ENCODE measurements around the gene ALCAM. TPM values are rescaled to one million over a fixed set of nuclear protein-coding genes. Genes with fewer than 3 reads are reported as not detected.

The ALCAM gene
- total RNA-seq, 1 donor from 2014 or later: 54.4 TPM

DNA sequence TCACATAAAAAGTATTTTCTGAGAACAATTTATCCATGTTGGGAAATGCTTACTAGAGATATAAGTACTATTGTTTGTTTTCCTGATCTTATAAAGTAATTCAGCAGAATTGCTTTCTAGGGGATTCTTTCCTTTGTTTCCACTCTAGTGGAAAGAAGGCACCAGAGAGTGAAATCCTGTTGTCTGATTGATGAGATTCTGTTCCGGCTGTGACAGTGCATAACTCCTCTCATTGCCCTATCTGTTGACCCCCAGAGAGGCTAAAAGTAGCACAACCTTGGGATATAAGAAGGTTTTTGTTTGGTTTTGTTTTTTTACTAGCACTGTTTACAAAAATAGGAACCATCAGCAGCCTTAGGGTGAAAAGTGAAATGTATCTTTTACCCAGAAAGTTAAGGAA is 114.1 kb downstream of the ALCAM start:
- Histone ChIP-seq H2AFZ (replicated peaks) (no peak overlapping the region), H3K4me2 (peak overlapping the region; percentile 29), H3K4me1 (peaks cover 24% of the 10 kb centered on the region), H3K36me3 (no peaks in the 10 kb centered on the region), H4K20me1 (ENCODE audit: low read depth) (no peaks in the 10 kb centered on the region), H3K9me3 (ENCODE audit: low read depth) (no peaks in the 10 kb centered on the region), H3K79me2 (ENCODE audit: low read depth) (peaks cover 5% of the 10 kb centered on the region), H3K4me3 (no peak overlapping the region), H3K27ac (peak overlapping the region; percentile 8), H3K9ac (no peak overlapping the region), H3F3A (ENCODE audit: low read depth) (no peaks in the 10 kb centered on the region), H3K27me3 (no peaks in the 10 kb centered on the region)
- DNase-seq (ENCODE audit: low spot score): peak; percentile 51
- Mint-ChIP-seq H3K9me3 (peaks cover 12% of the 10 kb centered on the region), H3K27me3 (ENCODE audit: insufficient read depth, low read depth) (no peaks in the 10 kb centered on the region), H3K36me3 (peaks cover 5% of the 10 kb centered on the region), H3K27ac (peak overlapping the region; percentile 66), H3K4me3 (no peak overlapping the region), H3K4me1 (peaks cover 13% of the 10 kb centered on the region)
- TF ChIP-seq, protein P1, sequence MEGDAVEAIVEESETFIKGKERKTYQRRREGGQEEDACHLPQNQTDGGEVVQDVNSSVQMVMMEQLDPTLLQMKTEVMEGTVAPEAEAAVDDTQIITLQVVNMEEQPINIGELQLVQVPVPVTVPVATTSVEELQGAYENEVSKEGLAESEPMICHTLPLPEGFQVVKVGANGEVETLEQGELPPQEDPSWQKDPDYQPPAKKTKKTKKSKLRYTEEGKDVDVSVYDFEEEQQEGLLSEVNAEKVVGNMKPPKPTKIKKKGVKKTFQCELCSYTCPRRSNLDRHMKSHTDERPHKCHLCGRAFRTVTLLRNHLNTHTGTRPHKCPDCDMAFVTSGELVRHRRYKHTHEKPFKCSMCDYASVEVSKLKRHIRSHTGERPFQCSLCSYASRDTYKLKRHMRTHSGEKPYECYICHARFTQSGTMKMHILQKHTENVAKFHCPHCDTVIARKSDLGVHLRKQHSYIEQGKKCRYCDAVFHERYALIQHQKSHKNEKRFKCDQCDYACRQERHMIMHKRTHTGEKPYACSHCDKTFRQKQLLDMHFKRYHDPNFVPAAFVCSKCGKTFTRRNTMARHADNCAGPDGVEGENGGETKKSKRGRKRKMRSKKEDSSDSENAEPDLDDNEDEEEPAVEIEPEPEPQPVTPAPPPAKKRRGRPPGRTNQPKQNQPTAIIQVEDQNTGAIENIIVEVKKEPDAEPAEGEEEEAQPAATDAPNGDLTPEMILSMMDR (IDR thresholded peaks at IDR 0.05): no peak

DNA sequence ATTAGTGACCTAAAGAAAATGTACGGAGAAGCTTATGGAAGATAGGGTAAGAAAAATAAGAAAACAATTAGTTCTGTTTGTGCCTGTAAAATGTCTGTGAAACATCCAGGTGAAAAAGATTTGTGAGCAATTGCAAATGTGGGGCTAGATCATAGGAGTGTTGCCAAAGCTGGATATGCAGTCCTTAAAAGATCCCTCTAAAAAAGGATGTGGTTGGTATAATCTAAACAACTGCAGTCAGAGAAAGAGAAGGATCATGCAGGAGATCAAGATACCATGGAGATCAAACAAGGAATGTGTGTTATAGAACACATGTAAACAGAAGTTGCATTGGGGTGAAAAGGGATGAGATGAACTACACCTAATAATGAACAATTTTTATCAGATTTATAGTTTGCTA is 116.8 kb downstream of the ALCAM start:
- H3K4me2 ChIP-seq: no peak overlapping the region
- Mint-ChIP-seq H3K27ac (no peak overlapping the region), H3K27me3 (ENCODE audit: insufficient read depth, low read depth) (no peaks in the 10 kb centered on the region), H3K4me3 (no peak overlapping the region), H3K36me3 (peaks cover 6% of the 10 kb centered on the region), H3K4me1 (peaks cover 13% of the 10 kb centered on the region), H3K9me3 (peaks cover 7% of the 10 kb centered on the region)
- peaks cover 5% of the 10 kb centered on the region for H3K79me2 ChIP-seq (ENCODE audit: low read depth)
- H3F3A ChIP-seq (ENCODE audit: low read depth): no peaks in the 10 kb centered on the region
- no peaks in the 10 kb centered on the region for H4K20me1 ChIP-seq (ENCODE audit: low read depth)
- peaks cover 24% of the 10 kb centered on the region for H3K4me1 ChIP-seq
- H3K27ac ChIP-seq: no peak overlapping the region
- H3K4me3 ChIP-seq: no peak overlapping the region
- TF ChIP-seq EZH2phosphoT487 (IDR thresholded peaks at IDR 0.05) (no peak), EZH2 (IDR thresholded peaks at IDR 0.05) (no peak)
- TF ChIP-seq, protein P1 (IDR thresholded peaks at IDR 0.05): no peak
- H3K9ac ChIP-seq: no peak overlapping the region
- H3K9me3 ChIP-seq (ENCODE audit: low read depth): no peaks in the 10 kb centered on the region
- no peak overlapping the region for H2AFZ ChIP-seq (replicated peaks)
- H3K36me3 ChIP-seq: no peaks in the 10 kb centered on the region
- no peak for DNase-seq (ENCODE audit: low spot score)
- no peaks in the 10 kb centered on the region for H3K27me3 ChIP-seq

DNA sequence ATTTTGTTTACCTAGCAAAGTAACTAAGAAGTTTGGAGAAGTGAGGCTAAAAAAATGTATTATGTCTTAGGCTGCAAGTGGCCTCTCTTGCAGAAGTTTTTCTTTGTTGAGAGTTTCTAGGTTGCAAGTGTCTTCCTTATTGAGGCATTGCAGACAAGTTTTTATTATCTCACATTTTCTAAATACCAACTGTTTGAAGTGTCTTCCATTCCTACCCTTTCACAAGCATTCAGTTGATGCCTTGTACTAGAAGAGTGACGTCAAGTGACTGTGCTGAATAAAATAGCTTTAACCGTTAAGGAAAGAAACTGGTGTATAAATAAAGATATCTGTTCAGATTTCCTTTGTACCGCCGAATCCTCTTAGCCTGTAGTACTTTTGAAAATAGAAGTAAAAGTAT is 123.3 kb downstream of the ALCAM start:
- Histone ChIP-seq H4K20me1 (ENCODE audit: low read depth) (no peaks in the 10 kb centered on the region), H3K9ac (no peak overlapping the region), H3K36me3 (no peaks in the 10 kb centered on the region), H3K27ac (no peak overlapping the region), H3F3A (ENCODE audit: low read depth) (no peaks in the 10 kb centered on the region), H3K4me2 (no peak overlapping the region), H3K79me2 (ENCODE audit: low read depth) (no peaks in the 10 kb centered on the region), H3K4me1 (peaks cover 4% of the 10 kb centered on the region), H3K27me3 (no peaks in the 10 kb centered on the region), H3K4me3 (no peak overlapping the region), H2AFZ (replicated peaks) (no peak overlapping the region), H3K9me3 (ENCODE audit: low read depth) (no peaks in the 10 kb centered on the region)
- no peak overlapping the region for H3K27ac Mint-ChIP-seq
- H3K36me3 Mint-ChIP-seq: peaks cover 6% of the 10 kb centered on the region
- H3K9me3 Mint-ChIP-seq: peaks cover 30% of the 10 kb centered on the region
- no peak for TF ChIP-seq EZH2phosphoT487 (IDR thresholded peaks at IDR 0.05)
- TF ChIP-seq, protein P1 (IDR thresholded peaks at IDR 0.05): no peak
- TF ChIP-seq EZH2 (IDR thresholded peaks at IDR 0.05): no peak
- no peak overlapping the region for H3K4me3 Mint-ChIP-seq
- no peaks in the 10 kb centered on the region for H3K4me1 Mint-ChIP-seq
- DNase-seq (ENCODE audit: low spot score): no peak
- H3K27me3 Mint-ChIP-seq (ENCODE audit: insufficient read depth, low read depth): no peaks in the 10 kb centered on the region
